ENCODE data around the gene MAP4K2.

Gene MAP4K2

GRCh38 chr11:64736654-64737053 lies 66.4 kb downstream of the MAP4K2 start:
- no peak for DNase-seq

GRCh38 chr11:64735725-64736259 lies 67.2 kb downstream of the MAP4K2 start:
- DNase-seq: no peak

Data from activated CD4-positive, alpha-beta T cell treated with anti-CD3 and anti-CD28 coated beads for 4 hours (primary cell).